Suprapubic skin (tissue), 4 donors: ENCODE data around the gene MAGI3.
"Not testable (repeated sequence)": the region's sequence is repeated elsewhere in the genome, so short reads cannot be mapped to it uniquely, and the experiment has no call there.

ENCODE experiments used
- EP300 ChIP-seq: sonication (generic); formaldehyde crosslinking; IDR thresholded peaks from one replicate; pipeline ENCODE4 v1.6.1; 2017; ENCODE audit warnings: antibody characterized with exemption
- POLR2AphosphoS5 ChIP-seq, 3 donors: sonication (generic); formaldehyde crosslinking; IDR thresholded peaks; one replicate each; pipeline ENCODE4 v1.6.1; 2017; ENCODE audit warnings: antibody characterized with exemption in 3 of 3

GRCh38 chr1:113406149-113406548 is 15.8 kb downstream of the MAGI3 start:
- not testable (repeated sequence) for TF ChIP-seq POLR2AphosphoS5 (IDR thresholded peaks at IDR 0.05); EP300
